Stimulated activated naive CD4-positive, alpha-beta T cell (primary cell): ENCODE results near the gene ING3.

Experiments
- DNase-seq, 6 experiments: peaks; one replicate each; lab custom pipeline; 2025; lab: John Stamatoyannopoulos, UW

Gene ING3

GRCh38 chr7:120989257-120990220 is 39.0 kb downstream of the ING3 start:
- peak in 1 of 6 experiments; percentile 0 for DNase-seq

GRCh38 chr7:120990468-120991118 is 40.0 kb downstream of the ING3 start:
- DNase-seq, result no peak

- DNase-seq, result no peak
Measured at GRCh38 chr7:120991161-120991560, 40.6 kb downstream of the ING3 start.

- no peak for DNase-seq
Measured at GRCh38 chr7:120991581-120991980, 41.0 kb downstream of the ING3 start.

GRCh38 chr7:120992272-120992964 is 41.8 kb downstream of the ING3 start:
- DNase-seq, result no peak

GRCh38 chr7:120992965-120993494 is 42.5 kb downstream of the ING3 start:
- no peak for DNase-seq

GRCh38 chr7:120993553-120994191 is 43.1 kb downstream of the ING3 start:
- no peak for DNase-seq

GRCh38 chr7:120994512-120995410 is 44.2 kb downstream of the ING3 start:
- DNase-seq, result no peak

- no peak for DNase-seq
Measured at GRCh38 chr7:120995654-120996053, 45.1 kb downstream of the ING3 start.

- peak; percentile 1 to 75 (median 46) for DNase-seq
Measured at GRCh38 chr7:120996333-120996987, 45.9 kb downstream of the ING3 start.

- no peak for DNase-seq
Measured at GRCh38 chr7:120996988-120997345, 46.4 kb downstream of the ING3 start.

GRCh38 chr7:120997882-120998474 is 47.4 kb downstream of the ING3 start:
- no peak for DNase-seq

- DNase-seq, result no peak
Measured at GRCh38 chr7:120998520-120998919, 47.9 kb downstream of the ING3 start.

- DNase-seq, result no peak
Measured at GRCh38 chr7:120998996-120999565, 48.5 kb downstream of the ING3 start.

- DNase-seq, result no peak
Measured at GRCh38 chr7:121000081-121000983, 49.8 kb downstream of the ING3 start.

GRCh38 chr7:121001234-121001906 is 50.8 kb downstream of the ING3 start:
- no peak for DNase-seq

- no peak for DNase-seq
Measured at GRCh38 chr7:121002048-121002756, 51.6 kb downstream of the ING3 start.
